Keratinocyte (primary cell): ENCODE results near the gene ZMYND8.

Source experiments
- CTCF ChIP-seq, 3 experiments: IDR thresholded peaks in 1 of 3; conservative IDR thresholded peaks in 1 of 3; optimal IDR thresholded peaks in 1 of 3; 2 replicates in 2 of 3; 3 replicates in 1 of 3; pipeline versions ENCODE3 to v1.5.1; 2011; ENCODE audit warnings: low read length in 3 of 3, mild to moderate bottlenecking in 3 of 3, moderate library complexity in 2 of 3, control low read depth in 1 of 3, inconsistent platforms in 1 of 3; ENCODE audit not compliant: insufficient read depth in 2 of 3; ENCODE audit errors: extremely low read depth in 1 of 3
- EZH2 ChIP-seq: IDR thresholded peaks from one replicate; pipeline ENCODE4 v1.6.1; 2012; ENCODE audit warnings: inconsistent platforms, mild to moderate bottlenecking, low read length, moderate library complexity

GRCh38 chr20:47237715-47238114 is 118.8 kb downstream of the ZMYND8 start:
- no peak for TF ChIP-seq CTCF (optimal IDR thresholded peaks at IDR 0.05 in 1 of 3, IDR thresholded peaks at IDR 0.05 in 1 of 3, conservative IDR thresholded peaks at IDR 0.05 in 1 of 3; ENCODE audit: extremely low read depth in 1 of 3, insufficient read depth in 2 of 3, low read length in 3 of 3)
- TF ChIP-seq EZH2: no peak
